Activated CD4-positive, alpha-beta T cell treated with anti-CD3 and anti-CD28 coated beads for 24 hours (primary cell): Measurements from ENCODE around the gene SHFL.

Experiments
- DNase-seq, 2 donors: peaks; one replicate each; pipeline ENCODE4 v3.0.0-alpha.2; 2020; ENCODE audit warnings: low read depth in 2 of 2

The SHFL gene

GRCh38 chr19:10132905-10133304, 46.8 kb downstream of the SHFL start:
- no peak for DNase-seq

DNA sequence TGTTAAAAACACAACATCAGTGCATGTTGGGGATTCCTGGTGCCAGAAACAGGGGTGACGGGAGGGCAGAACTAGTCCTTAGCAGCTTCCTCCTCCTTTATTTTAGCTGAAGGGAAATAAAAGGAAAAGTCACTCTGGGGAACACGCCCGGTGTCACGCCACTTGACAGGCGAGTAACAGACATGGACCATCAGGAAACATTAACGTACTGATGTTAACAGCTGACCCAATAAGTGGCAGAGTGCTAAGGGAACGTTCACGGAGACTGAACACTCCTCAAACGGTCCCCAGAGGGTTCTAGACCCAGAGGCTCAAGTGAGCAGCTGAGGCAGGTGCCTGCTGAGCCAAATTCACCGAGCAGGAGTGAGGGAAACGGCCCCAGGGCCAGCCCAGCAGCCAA, 47.5 kb downstream of the SHFL start:
- no peak for DNase-seq

- DNase-seq, result no peak
Observed at GRCh38 chr19:10134040-10134439, 47.9 kb downstream of the SHFL start.

DNA sequence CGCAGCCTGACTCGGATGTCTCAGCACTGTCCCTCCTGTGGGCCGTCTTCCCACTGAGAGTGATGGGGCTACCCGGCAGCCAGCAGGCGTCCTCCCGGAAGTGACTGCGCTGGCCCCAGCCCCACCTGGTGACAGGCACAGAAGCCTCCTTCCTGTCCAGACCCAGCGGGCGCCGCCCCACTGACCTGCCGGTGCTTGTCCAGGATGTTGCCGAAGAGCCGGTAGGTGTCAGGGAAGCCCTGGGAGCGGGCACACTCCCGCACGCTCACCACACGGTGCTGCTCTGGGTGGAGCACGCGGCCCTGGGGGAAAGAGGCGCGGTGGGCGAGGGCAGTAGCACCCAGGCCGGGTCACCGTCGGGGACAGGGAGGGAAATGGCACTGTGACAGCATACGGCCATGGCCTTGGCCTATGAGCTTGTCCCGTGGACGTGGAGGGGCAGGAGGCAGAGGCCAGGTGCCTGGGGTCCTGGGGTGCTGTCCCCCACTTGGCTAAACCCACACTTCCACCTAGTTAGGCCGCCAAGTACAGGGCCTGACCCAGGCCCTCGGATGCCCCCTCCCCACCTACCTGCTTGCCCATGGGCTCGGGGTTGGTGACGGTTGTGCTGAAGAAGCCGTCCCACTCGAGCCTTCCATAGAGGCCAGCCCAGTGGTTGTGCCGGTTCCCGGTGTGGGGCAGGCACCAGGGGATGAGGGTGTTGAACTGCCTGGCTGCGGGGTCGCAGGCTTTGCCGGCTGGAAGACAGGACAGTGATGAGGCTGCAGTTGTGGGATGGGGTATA, 49.6 kb downstream of the SHFL start:
- no peak for DNase-seq

DNA sequence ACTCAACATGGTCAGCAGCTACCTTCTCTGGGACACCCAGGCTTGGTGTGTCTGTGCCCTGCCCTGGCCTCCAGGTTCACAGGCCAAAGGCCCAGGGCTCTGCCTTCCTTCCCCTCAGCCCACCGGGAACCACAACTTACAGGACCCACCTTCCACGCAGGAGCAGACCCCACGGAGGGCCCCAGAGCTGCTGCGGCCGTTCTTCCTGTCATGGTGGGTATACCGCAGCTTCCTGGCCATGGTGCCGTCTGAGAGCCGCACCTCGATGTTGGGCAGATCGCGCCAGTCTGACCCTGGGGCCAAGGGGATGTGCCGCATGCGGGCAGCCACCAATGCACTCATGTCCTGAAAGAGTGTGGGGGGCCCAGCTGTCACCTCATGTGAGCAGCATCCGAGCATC, 50.8 kb downstream of the SHFL start:
- no peak for DNase-seq

DNA sequence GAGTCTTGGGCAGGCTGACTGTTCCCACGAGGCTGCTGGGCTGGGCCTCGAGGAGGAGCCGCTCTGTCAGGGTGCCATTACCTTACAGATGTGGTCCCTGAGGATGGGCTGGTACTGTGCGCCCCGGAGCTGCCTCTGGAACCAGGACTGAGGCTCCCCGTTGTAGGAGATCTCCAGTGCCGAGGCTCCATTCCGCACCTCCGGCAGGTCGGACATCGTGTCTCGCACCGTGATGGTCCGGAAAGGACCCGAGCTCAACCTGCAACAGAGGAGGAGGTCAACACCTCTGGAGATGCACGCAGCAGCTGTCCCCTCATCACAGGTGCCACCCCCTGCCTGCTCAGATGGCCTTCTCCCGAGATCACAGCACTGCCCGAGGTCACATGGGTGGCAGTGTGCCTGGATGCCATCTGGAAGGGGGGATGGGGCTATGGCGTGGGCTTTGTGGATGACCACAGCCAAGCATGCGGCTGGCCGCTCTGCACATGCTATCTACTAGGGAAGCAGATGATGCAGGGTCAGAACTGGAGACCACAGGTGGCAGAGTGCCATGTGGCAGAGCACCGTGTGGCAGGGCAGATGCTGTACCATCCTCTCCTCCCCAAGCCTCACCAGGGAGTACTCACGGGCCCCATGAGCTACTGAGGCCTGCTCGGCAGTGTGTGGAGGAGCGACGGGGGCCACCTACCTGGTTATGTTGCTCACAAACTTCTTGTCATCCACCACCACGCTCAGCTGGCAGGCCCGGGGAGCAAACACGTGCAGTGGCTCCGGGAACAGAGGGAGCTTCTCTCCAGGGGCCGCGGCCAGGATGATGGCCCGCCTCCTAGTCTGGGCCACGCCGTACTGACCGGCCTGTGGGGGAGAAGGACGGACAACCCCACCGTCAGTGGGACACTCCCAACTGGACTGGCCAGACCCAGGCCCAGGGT, 51.9 kb downstream of the SHFL start:
- DNase-seq, result no peak

GRCh38 chr19:10138879-10139795, 53.0 kb downstream of the SHFL start:
- no peak for DNase-seq

- DNase-seq, result no peak
Observed at GRCh38 chr19:10139952-10140351, 53.8 kb downstream of the SHFL start.

GRCh38 chr19:10141479-10141878, 55.4 kb downstream of the SHFL start:
- DNase-seq, result no peak

DNA sequence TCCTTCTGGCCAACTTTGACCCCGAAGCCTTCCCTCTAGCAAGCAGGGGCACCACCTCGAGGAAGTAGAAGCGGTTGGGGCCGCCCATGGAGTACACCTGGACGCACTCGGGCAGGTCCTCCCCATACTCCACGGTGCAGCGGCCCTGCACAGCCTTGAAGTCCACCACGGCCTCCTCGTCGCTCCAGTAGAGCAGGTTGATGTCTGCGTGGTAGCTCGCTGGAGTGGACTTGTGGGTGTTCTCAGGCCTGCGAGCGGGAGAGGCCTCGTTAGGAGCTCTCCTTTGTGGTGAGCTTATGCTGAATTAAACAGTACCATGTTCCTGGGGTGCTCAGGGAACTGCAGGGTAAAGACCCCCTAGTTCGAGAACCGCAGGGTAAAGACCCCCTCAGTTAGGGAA, 55.9 kb downstream of the SHFL start:
- DNase-seq, result no peak
